HEK293T (cell line): ENCODE results near the gene DAPK1.

Experiments used
- CTCF ChIA-PET: fragments of 350-600 bp; formaldehyde crosslinking; extraction: SDS; loops from one replicate; lab custom pipeline; 2021; ENCODE audit warnings: antibody characterized with exemption, inconsistent platforms; lab: Yijun Ruan, JAX
- POLR2A ChIA-PET: fragments of 350-600 bp; formaldehyde crosslinking; extraction: SDS; loops from one replicate; lab custom pipeline; 2020; ENCODE audit warnings: antibody characterized with exemption, inconsistent platforms; lab: Yijun Ruan, JAX
- DNase-seq: peaks from one replicate; pipeline ENCODE4 v3.0.0; 2012; ENCODE audit warnings: mixed read lengths; ENCODE audit errors: extremely low spot score
- ARNT ChIP-seq: fragments of 450-650 bp; IDR thresholded peaks from 2 replicates; pipeline ENCODE4 v1.6.1; 2017; ENCODE audit warnings: mild to moderate bottlenecking
- BHLHE40 ChIP-seq: fragments of 450-650 bp; IDR thresholded peaks from 2 replicates; pipeline ENCODE4 v1.6.1; 2016; ENCODE audit warnings: mild to moderate bottlenecking, moderate library complexity, borderline replicate concordance
- CTBP1 ChIP-seq: fragments of 450-650 bp; IDR thresholded peaks from 2 replicates; pipeline ENCODE4 v1.6.1; 2016; ENCODE audit warnings: borderline replicate concordance
- ELF4 ChIP-seq: fragments of 450-650 bp; IDR thresholded peaks from 2 replicates; pipeline ENCODE4 v1.6.1; 2017; ENCODE audit warnings: antibody characterized with exemption
- FOXA1 ChIP-seq: fragments of 450-650 bp; IDR thresholded peaks from 2 replicates; pipeline ENCODE4 v1.6.1; 2016; ENCODE audit warnings: mild to moderate bottlenecking
- FOXK2 ChIP-seq: fragments of 450-650 bp; IDR thresholded peaks from 2 replicates; pipeline ENCODE4 v1.6.1; 2016; ENCODE audit warnings: mild to moderate bottlenecking
- FOXM1 ChIP-seq: fragments of 450-650 bp; IDR thresholded peaks from 2 replicates; pipeline ENCODE4 v1.6.1; 2017; ENCODE audit warnings: mild to moderate bottlenecking, borderline replicate concordance
- HDGF ChIP-seq: fragments of 450-650 bp; IDR thresholded peaks from 2 replicates; pipeline ENCODE4 v1.6.1; 2017; ENCODE audit warnings: antibody characterized with exemption, borderline replicate concordance
- L3MBTL2 ChIP-seq: fragments of 450-650 bp; conservative IDR thresholded peaks from 2 replicates; pipeline ENCODE4 v1.6.1; 2016; ENCODE audit warnings: mild to moderate bottlenecking
- LEF1 ChIP-seq: fragments of 450-650 bp; IDR thresholded peaks from 2 replicates; pipeline ENCODE4 v1.6.1; 2017; ENCODE audit warnings: mild to moderate bottlenecking, borderline replicate concordance
- NFRKB ChIP-seq: fragments of 450-650 bp; IDR thresholded peaks from 2 replicates; pipeline ENCODE4 v1.6.1; 2016; ENCODE audit warnings: mild to moderate bottlenecking, moderate library complexity
- PKNOX1 ChIP-seq: fragments of 450-650 bp; IDR thresholded peaks from 2 replicates; pipeline ENCODE4 v1.6.1; 2016
- SP1 ChIP-seq: fragments of 450-650 bp; IDR thresholded peaks from 2 replicates; pipeline ENCODE4 v1.6.1; 2017
- SUZ12 ChIP-seq: fragments of 450-650 bp; IDR thresholded peaks from 2 replicates; pipeline ENCODE4 v1.6.1; 2016; ENCODE audit warnings: mild to moderate bottlenecking
- TARDBP ChIP-seq: fragments of 450-650 bp; IDR thresholded peaks from 2 replicates; pipeline ENCODE4 v1.6.1; 2016
- ZNF384 ChIP-seq: fragments of 450-650 bp; IDR thresholded peaks from 2 replicates; pipeline ENCODE4 v1.6.1; 2016

Gene DAPK1

DNA sequence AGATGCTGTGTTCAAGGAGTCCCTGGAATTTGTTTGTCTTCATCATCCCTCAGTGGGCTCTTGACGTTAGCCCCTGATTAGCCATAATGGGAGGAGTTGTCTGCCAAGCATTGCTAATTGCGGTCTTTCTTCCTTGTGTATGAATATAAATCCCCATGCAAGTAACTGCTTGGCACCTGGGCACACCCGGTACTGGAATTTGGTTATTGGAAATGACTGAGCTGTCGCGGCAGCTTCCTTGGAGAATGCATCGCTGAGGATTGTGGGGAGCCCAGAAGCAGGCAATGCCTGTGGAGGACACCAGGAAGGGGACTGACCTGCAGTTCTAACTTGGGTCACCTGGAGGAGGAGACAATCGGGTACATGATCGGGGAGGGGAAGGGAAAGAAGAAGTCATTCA is 174.9 kb downstream of the DAPK1 start:
- ChIA-PET CTCF (interaction anchor here (0.9 kb wide), 1 partner anchor 10 kb away, joined by 3 read pairs; no protein-coding TSS in a partner anchor), POLR2A (no interaction called here)
- DNase-seq: no peak
- TF ChIP-seq NFRKB: no peak
- TF ChIP-seq L3MBTL2: no peak
- TF ChIP-seq LEF1: no peak
- TF ChIP-seq SP1: no peak
- no peak for TF ChIP-seq FOXM1
- TF ChIP-seq TARDBP: no peak
- TF ChIP-seq ZNF384: no peak
- no peak for TF ChIP-seq ARNT
- TF ChIP-seq FOXA1: no peak
- TF ChIP-seq CTBP1: no peak
- no peak for TF ChIP-seq PKNOX1
- TF ChIP-seq ELF4: no peak
- no peak for TF ChIP-seq BHLHE40
- TF ChIP-seq FOXK2: no peak
- no peak for TF ChIP-seq HDGF

DNA sequence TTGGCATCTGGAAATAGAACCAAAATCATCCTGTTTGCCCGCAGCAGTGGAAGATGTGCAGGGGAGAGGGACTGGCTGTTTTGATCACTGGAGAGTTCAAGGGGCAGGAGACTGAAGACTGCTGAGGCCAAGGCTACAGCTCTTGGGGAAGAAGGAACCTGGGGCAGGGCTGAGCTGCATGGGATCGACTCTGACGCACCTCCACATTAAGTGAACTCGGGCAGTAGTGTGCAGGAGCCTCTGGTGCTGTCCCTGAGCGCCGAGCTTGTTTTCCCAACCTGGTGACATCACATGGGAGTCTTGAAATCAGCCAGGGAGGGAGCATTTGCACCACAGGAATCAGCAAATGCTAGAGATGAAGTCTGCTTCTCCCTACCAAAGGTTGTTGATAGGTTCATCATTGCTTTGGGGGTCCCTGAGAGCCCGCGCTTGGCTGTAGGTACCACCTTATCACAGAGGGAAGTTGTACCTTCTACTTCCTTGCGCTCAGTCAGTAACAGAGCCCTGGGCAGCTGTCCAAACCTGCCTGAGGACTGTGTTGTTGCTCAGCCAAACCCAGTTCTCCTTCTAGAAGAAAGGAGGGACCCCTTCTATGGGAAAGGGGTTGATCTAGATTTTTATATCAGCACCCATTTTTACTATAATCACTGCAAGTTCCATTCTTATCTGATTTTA is 175.9 kb downstream of the DAPK1 start:
- CTCF ChIA-PET: interaction anchor here (0.9 kb wide), 1 partner anchor 11 kb away, joined by 3 read pairs; no protein-coding TSS in a partner anchor
- DNase-seq: no peak
- POLR2A ChIA-PET: no interaction called here
- TF ChIP-seq BHLHE40: no peak
- TF ChIP-seq TARDBP: no peak
- TF ChIP-seq SUZ12: no peak

- TF ChIP-seq FOXK2: no peak
- TF ChIP-seq L3MBTL2: no peak
- no peak for TF ChIP-seq HDGF
- TF ChIP-seq CTBP1: no peak
- no peak for TF ChIP-seq FOXM1
- TF ChIP-seq ARNT: no peak
- TF ChIP-seq SP1: no peak
- TF ChIP-seq FOXA1: no peak
- TF ChIP-seq ZNF384: no peak
- TF ChIP-seq TARDBP: no peak
- no peak for TF ChIP-seq LEF1
- TF ChIP-seq PKNOX1: no peak
- no peak for TF ChIP-seq BHLHE40
- no peak for TF ChIP-seq ELF4
- TF ChIP-seq NFRKB: no peak
- no peak for TF ChIP-seq SUZ12
- no peak for DNase-seq
- ChIA-PET POLR2A (no interaction called here), CTCF (no interaction called here)
These were observed 177.1 kb downstream of the DAPK1 start for GRCh38 chr9:87674565-87675299.

- no peak for TF ChIP-seq SP1
- no peak for TF ChIP-seq TARDBP
- no peak for TF ChIP-seq ELF4
- TF ChIP-seq L3MBTL2: no peak
- TF ChIP-seq BHLHE40: no peak
- no peak for TF ChIP-seq FOXK2
- ChIA-PET POLR2A (no interaction called here), CTCF (no interaction called here)
- DNase-seq: no peak
These were observed 178.3 kb downstream of the DAPK1 start for GRCh38 chr9:87675906-87676515.

DNA sequence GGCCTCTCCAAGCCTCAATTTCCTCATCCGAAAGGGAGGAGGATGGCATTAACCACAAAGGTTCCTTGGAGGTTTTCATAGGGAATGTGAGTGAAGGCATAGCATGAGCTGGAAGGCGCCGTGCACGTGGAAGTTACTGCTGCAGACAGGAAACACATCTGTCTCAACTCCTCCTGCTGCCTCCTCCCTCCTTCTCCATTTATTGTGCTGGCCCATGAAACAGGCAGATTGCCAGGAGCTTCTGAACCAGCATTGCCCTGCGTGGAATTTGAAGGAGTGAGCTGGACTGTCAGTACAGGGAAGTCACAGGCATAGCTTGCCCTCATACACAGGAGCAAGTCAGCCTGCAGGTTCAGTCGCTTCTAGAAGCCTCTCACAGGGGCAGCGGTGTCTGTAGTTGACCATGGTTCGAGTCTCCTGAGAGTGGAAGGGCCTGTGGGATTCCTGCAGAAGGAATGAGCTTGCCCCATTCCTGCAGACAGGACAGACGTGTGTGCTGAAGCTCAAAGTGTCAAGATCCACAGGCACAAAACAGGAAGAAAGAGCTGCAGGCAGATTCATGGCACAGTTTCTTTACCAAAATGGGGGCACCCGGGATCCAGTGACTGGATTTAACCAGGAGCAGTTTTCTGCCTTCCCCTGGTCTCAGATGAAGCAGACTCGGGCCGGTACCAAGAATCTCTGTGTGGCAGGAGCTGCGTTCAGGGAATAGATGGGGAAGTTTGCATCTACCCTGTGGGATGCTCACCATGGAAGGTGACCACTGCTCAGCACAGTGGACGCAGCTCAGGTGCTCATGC is 179.5 kb downstream of the DAPK1 start:
- TF ChIP-seq BHLHE40 (no peak), SUZ12 (no peak), NFRKB (no peak), ELF4 (no peak), ZNF384 (no peak), FOXK2 (no peak), CTBP1 (no peak), FOXA1 (no peak), ARNT (no peak), LEF1 (no peak), PKNOX1 (no peak), L3MBTL2 (no peak), SP1 (no peak), HDGF (no peak), FOXM1 (no peak), TARDBP (no peak)
- ChIA-PET POLR2A (no interaction called here), CTCF (no interaction called here)
- no peak for DNase-seq
